GM12891 (cell line): ENCODE measurements around the gene GPR15LG.

Source experiments
- POLR2A ChIP-seq: IDR thresholded peaks from 2 replicates; pipeline ENCODE4 v1.6.1; 2011; ENCODE audit warnings: low read depth, low read length, control low read depth
- POLR2AphosphoS5 ChIP-seq: IDR thresholded peaks from 2 replicates; pipeline ENCODE4 v1.6.1; 2011; ENCODE audit warnings: low read depth, low read length, control low read depth
- POU2F2 ChIP-seq: IDR thresholded peaks from 2 replicates; pipeline ENCODE4 v1.6.1; 2011; ENCODE audit warnings: low read depth, mild to moderate bottlenecking, control low read depth, low read length, moderate library complexity
- SPI1 ChIP-seq: IDR thresholded peaks from 2 replicates; pipeline ENCODE4 v1.6.1; 2011; ENCODE audit warnings: low read depth, low read length, control low read depth
- TAF1 ChIP-seq: IDR thresholded peaks from 2 replicates; pipeline ENCODE4 v1.6.1; 2011; ENCODE audit warnings: low read depth, low read length, control low read depth

DNA sequence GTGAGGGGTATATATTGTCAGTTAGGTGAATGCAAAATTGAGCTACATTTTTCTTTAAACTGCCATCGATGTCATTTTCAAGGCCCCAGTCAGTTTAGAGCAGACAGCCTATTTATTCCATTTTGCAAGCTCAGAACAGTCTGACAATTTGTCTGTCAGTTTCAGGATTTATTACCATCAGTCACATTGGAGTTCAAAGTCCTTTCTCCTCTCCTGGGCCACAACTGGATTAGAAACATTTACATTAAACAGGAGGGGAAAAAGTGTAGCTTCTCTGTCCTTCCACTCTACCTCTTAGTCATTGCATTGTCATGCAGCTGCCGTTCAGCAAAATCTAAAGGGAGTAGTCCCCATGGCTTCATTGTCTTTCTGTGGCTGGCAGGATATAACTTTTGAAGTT, 37.8 kb upstream of the GPR15LG start:
- no peak for TF ChIP-seq POLR2AphosphoS5
- no peak for TF ChIP-seq TAF1
- no peak for TF ChIP-seq POLR2A
- TF ChIP-seq SPI1: no peak
- TF ChIP-seq POU2F2: no peak
